HFF-Myc (cell line): ENCODE measurements around the gene MEF2D.

Source experiments
- DNase-seq: peaks from one replicate; pipeline ENCODE4 v3.0.0-alpha.2; 2011; ENCODE audit warnings: low read depth; ENCODE audit errors: extremely low read depth
- H3K4me3 ChIP-seq: replicated peaks from 2 replicates; pipeline ENCODE4 v1.5.1; 2011; ENCODE audit warnings: low read depth, mild to moderate bottlenecking, control low read depth, low read length
- CTCF ChIP-seq: IDR thresholded peaks from 2 replicates; pipeline ENCODE4 v1.5.1; 2012; ENCODE audit warnings: mild to moderate bottlenecking, low read depth, low read length, control low read depth; ENCODE audit errors: missing control alignments

Gene MEF2D

GRCh38 chr1:156480016-156480370, 20.6 kb downstream of the MEF2D start:
- H3K4me3 ChIP-seq: no peak overlapping the region
- no peak for TF ChIP-seq CTCF
- no peak for DNase-seq

GRCh38 chr1:156479093-156480015, 21.2 kb downstream of the MEF2D start:
- H3K4me3 ChIP-seq: no peak overlapping the region
- TF ChIP-seq CTCF: no peak
- DNase-seq: no peak

GRCh38 chr1:156478250-156478627, 22.3 kb downstream of the MEF2D start:
- DNase-seq: no peak

GRCh38 chr1:156477526-156478249, 22.9 kb downstream of the MEF2D start:
- no peak for TF ChIP-seq CTCF
- H3K4me3 ChIP-seq: no peak overlapping the region
- DNase-seq: no peak

More at GRCh38 chr1:156478250-156478627, 22.3 kb downstream of the MEF2D start:
- H3K4me3 ChIP-seq: no peak overlapping the region
- TF ChIP-seq CTCF: no peak

- DNase-seq: no peak
- H3K4me3 ChIP-seq: no peak overlapping the region
- TF ChIP-seq CTCF: no peak
These were observed 23.9 kb downstream of the MEF2D start for GRCh38 chr1:156476501-156477298.
